Suprapubic skin (tissue), 4 donors: ENCODE data around the gene SLC33A1. TPM values are rescaled to one million over a fixed set of nuclear protein-coding genes. Genes with fewer than 3 reads are reported as not detected.
"Not testable (repeated sequence)": the region's sequence is repeated elsewhere in the genome, so short reads cannot be mapped to it uniquely, and the experiment has no call there.

ENCODE experiments used
- DNase-seq, 2 donors: peaks; one replicate each; pipeline ENCODE4 v3.0.0-alpha.2; 2019; ENCODE audit warnings: low spot score in 2 of 2
- H3K27ac ChIP-seq: fragments of 200-600 bp; sonication (generic); one replicate; pipeline ENCODE4 v1.5.1; 2019
- H3K27me3 ChIP-seq: fragments of 200-600 bp; sonication (generic); one replicate; pipeline ENCODE4 v1.5.1; 2019
- H3K36me3 ChIP-seq: fragments of 200-600 bp; sonication (generic); one replicate; pipeline ENCODE4 v1.5.1; 2019
- H3K4me1 ChIP-seq: fragments of 200-600 bp; sonication (generic); one replicate; pipeline ENCODE4 v1.5.1; 2019
- H3K4me3 ChIP-seq: fragments of 200-600 bp; sonication (generic); one replicate; pipeline ENCODE4 v1.5.1; 2019; ENCODE audit warnings: mild to moderate bottlenecking
- H3K9me3 ChIP-seq: fragments of 200-600 bp; sonication (generic); one replicate; pipeline ENCODE4 v1.5.1; 2019
- CTCF ChIP-seq, 2 donors: fragments of 200-600 bp in 1 of 2; fragments of 450-650 bp in 1 of 2; sonication (generic) in 1 of 2; IDR thresholded peaks; one replicate each; pipeline ENCODE4 v1.5.1; 2016 to 2019; ENCODE audit warnings: antibody characterized with exemption in 2 of 2, mild to moderate bottlenecking in 1 of 2, moderate library complexity in 1 of 2
- EP300 ChIP-seq: sonication (generic); formaldehyde crosslinking; IDR thresholded peaks from one replicate; pipeline ENCODE4 v1.6.1; 2017; ENCODE audit warnings: antibody characterized with exemption
- POLR2A ChIP-seq, 2 donors: fragments of 450-650 bp; IDR thresholded peaks; one replicate each; pipeline ENCODE4 v1.6.1; 2017; ENCODE audit warnings: antibody characterized with exemption in 2 of 2, mild to moderate bottlenecking in 2 of 2, moderate library complexity in 2 of 2
- POLR2AphosphoS5 ChIP-seq, 3 donors: sonication (generic); formaldehyde crosslinking; IDR thresholded peaks; one replicate each; pipeline ENCODE4 v1.6.1; 2017; ENCODE audit warnings: antibody characterized with exemption in 3 of 3
- WGBS: methylation state at CpG from one replicate; pipeline ENCODE4 v1.1.5; 2018; 5-methylcytosine and 5-hydroxymethylcytosine counted together
- total RNA-seq, 4 donors: library from RNA; depleted of rRNA; stranded (reverse); fragments of >200 nt; gene quantifications; one replicate each; pipeline ENCODE4 v1.1.0, GENCODE V29; 2016

SLC33A1 gene
- total RNA-seq, 4 donors from 2014 or later = 21.2 to 25.4 (median 22.9) TPM

GRCh38 chr3:155846119-155846518, 8.1 kb downstream of the SLC33A1 start:
- Histone ChIP-seq H3K27ac (no peak overlapping the region), H3K36me3 (peaks cover 3% of the 10 kb centered on the region), H3K9me3 (no peaks in the 10 kb centered on the region), H3K4me1 (peaks cover 47% of the 10 kb centered on the region), H3K4me3 (no peak overlapping the region), H3K27me3 (no peaks in the 10 kb centered on the region)
- DNase-seq = no peak
- TF ChIP-seq POLR2A (IDR thresholded peaks at IDR 0.05) = no peak
- TF ChIP-seq CTCF (IDR thresholded peaks at IDR 0.05) = no peak
- TF ChIP-seq POLR2AphosphoS5 (IDR thresholded peaks at IDR 0.05) = no peak
- no peak for TF ChIP-seq EP300
- WGBS = 83% methylated on average over 3 of the region's 3 CpGs

- H3K36me3 ChIP-seq = peaks cover 6% of the 10 kb centered on the region
- TF ChIP-seq POLR2AphosphoS5 (IDR thresholded peaks at IDR 0.05) = no peak
- no peak for TF ChIP-seq POLR2A (IDR thresholded peaks at IDR 0.05)
- no peak for TF ChIP-seq EP300
- TF ChIP-seq CTCF (IDR thresholded peaks at IDR 0.05) = no peak
Observed at GRCh38 chr3:155843569-155843968, 10.7 kb downstream of the SLC33A1 start.

DNA sequence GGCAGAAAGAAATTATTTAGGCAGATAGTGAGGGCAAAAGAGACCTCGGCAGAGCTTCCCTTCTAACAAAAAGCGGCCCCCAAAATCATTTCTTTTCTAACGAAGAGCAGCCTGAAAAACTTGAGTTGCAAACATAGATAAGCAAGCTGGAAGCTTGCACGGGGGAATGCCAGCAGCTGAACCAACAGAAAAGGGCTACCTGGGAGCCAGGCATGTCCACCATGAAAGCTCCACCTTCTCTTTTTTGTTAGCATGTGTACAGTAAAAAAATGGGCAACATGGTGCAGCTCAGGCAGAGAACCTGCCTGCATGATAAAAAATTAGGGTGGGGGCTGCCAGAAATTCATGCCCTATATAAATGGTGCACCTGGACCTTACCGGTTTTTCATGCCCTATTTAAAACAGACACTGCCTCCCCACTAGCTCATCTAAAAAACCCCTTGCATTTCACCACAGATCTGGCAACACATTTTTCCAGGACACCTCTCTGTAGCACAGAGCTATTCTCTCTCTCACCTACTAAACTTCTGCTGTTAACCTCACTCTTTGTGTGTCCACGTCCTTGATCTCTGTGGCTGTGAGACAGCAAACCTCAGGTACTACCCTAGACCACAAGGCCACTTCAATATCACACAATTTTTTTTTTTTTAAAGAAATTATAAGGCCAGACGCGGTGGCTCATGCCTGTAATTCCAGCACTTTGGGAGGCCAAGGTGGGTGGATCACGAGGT, 18.7 kb downstream of the SLC33A1 start:
- no peak for TF ChIP-seq EP300
- no peak for TF ChIP-seq CTCF (IDR thresholded peaks at IDR 0.05)
- no peak for TF ChIP-seq POLR2A (IDR thresholded peaks at IDR 0.05)
- no peak for TF ChIP-seq POLR2AphosphoS5 (IDR thresholded peaks at IDR 0.05)
- no peaks in the 10 kb centered on the region for H3K4me1 ChIP-seq
- no peaks in the 10 kb centered on the region for H3K27me3 ChIP-seq
- no peak for DNase-seq
- no peaks in the 10 kb centered on the region for H3K9me3 ChIP-seq
- H3K36me3 ChIP-seq = peaks cover 12% of the 10 kb centered on the region
- H3K27ac ChIP-seq = no peak overlapping the region
- H3K4me3 ChIP-seq = no peak overlapping the region
- WGBS = 77% methylated on average over 9 of the region's 9 CpGs

More at GRCh38 chr3:155843569-155843968, 10.7 kb downstream of the SLC33A1 start:
- no peaks in the 10 kb centered on the region for H3K9me3 ChIP-seq
- DNase-seq = no peak
- H3K4me3 ChIP-seq = no peak overlapping the region
- H3K27me3 ChIP-seq = no peaks in the 10 kb centered on the region
- 62% methylated on average over 1 of the region's 1 CpG for WGBS
- no peak overlapping the region for H3K27ac ChIP-seq
- H3K4me1 ChIP-seq = peaks cover 23% of the 10 kb centered on the region

DNA sequence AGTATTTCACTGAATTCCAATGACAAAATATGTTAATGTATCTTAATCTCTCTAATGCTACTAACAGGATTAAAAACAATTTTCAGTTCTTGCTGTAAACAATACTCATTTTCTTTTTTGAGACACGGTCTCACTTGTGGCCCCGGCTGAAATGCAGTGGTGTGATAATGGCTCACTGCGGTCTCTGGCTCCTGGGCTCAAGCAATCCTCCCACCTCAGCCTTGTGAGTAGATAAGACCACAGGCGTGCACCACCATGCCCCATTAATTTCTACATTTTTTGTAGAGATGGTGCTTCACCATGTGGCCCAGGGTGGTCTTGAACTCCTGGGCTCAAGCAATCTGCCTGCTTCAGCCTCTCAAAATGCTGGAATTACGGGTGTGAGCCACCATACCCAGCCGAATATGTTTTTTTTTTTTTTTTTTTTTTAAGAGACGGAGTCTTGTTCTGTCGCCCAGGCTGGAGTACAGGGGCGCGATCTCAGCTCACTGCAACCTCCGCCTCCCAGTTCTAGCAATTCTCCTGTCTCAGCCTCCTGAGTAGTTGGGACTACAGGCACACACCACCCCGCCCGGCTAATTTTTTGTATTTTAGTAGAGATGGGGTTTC, 25.6 kb downstream of the SLC33A1 start:
- not testable (repeated sequence) for H3K4me1 ChIP-seq, H3K9me3 ChIP-seq, H3K4me3 ChIP-seq, H3K27me3 ChIP-seq, H3K27ac ChIP-seq, DNase-seq
- peaks cover 20% of the 10 kb centered on the region for H3K36me3 ChIP-seq
- WGBS = 98% methylated on average over 13 of the region's 13 CpGs

DNA sequence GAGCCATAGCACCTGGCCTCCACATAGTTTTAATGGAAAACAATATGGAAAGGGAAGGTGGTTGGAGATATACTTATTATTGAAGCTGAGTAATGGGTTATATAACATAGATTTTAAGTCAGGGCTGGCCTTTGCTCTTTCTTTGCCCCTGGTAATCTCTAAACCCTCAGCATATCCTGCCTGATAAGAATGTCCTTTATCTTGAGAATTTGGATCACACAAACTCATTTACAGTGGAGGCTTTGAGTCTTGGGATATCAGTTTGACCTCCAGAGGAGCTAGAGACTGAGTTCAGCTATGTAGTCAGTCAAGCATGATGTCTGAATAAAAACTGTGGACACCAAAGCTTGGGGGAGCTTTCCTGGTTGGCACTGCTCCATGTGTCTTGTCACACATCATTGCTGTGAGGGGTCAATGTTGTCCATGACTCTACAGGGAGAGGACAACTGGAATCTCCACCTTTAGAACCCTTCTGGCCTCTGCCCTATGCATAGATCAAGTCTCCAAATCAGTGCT, 39.1 kb downstream of the SLC33A1 start:
- H3K27ac ChIP-seq = no peak overlapping the region
- TF ChIP-seq EP300 (no peak), POLR2A (IDR thresholded peaks at IDR 0.05) (no peak), POLR2AphosphoS5 (IDR thresholded peaks at IDR 0.05) (no peak), CTCF (IDR thresholded peaks at IDR 0.05) (no peak)
- H3K36me3 ChIP-seq = no peaks in the 10 kb centered on the region
- H3K4me3 ChIP-seq = no peak overlapping the region
- no peaks in the 10 kb centered on the region for H3K9me3 ChIP-seq
- no peaks in the 10 kb centered on the region for H3K4me1 ChIP-seq
- no peaks in the 10 kb centered on the region for H3K27me3 ChIP-seq
- no peak for DNase-seq

GRCh38 chr3:155813224-155813623, 41.0 kb downstream of the SLC33A1 start:
- H3K4me3 ChIP-seq, H3K36me3 ChIP-seq, H3K9me3 ChIP-seq, H3K4me1 ChIP-seq, H3K27me3 ChIP-seq, H3K27ac ChIP-seq, DNase-seq: not testable (repeated sequence)
